Naive thymus-derived CD8-positive, alpha-beta T cell (primary cell): ENCODE results near the gene LRRC4C. TPM values are rescaled to one million over a fixed set of nuclear protein-coding genes. Genes with fewer than 3 reads are reported as not detected.

Experiments
- ATAC-seq, 2 donors: fragments of 150-1000 bp; cut with Tn5 transposase in 1 of 2; sonication (Bioruptor Pico), chemical (Tn5 transposase) in 1 of 2; 1 replicate in 1 of 2; 2 replicates in 1 of 2; pipeline ENCODE4 v1.10.0; 2021; ENCODE audit warnings: mild to moderate bottlenecking in 2 of 2, moderate library complexity in 2 of 2
- POLR2A ChIA-PET: fragments of 350-600 bp; sonication (Branson Sonifier 250); formaldehyde crosslinking; loops from one replicate; lab custom pipeline; 2021; ENCODE audit warnings: antibody characterized with exemption; lab: Charles Lee
- DNase-seq, 10 donors: peaks; one replicate each; pipeline versions ENCODE4 v3.0.0 to v3.0.0-alpha.2; 2020 to 2022
- H3K27ac Mint-ChIP-seq, 10 donors: one replicate each; pipeline ENCODE4 v1.8.0; 2020 to 2022; ENCODE audit warnings: mild to moderate bottlenecking in 10 of 10, mixed read lengths in 10 of 10, moderate library complexity in 4 of 10, inconsistent platforms in 1 of 10
- H3K27me3 Mint-ChIP-seq, 5 donors: one replicate each; pipeline ENCODE4 v1.8.0; 2021 to 2022; ENCODE audit warnings: mixed read lengths in 5 of 5
- H3K36me3 Mint-ChIP-seq, 3 donors: one replicate each; pipeline ENCODE4 v1.8.0; 2020 to 2022; ENCODE audit warnings: mixed read lengths in 3 of 3, mild to moderate bottlenecking in 2 of 3, inconsistent platforms in 1 of 3
- H3K4me1 Mint-ChIP-seq, 4 donors: one replicate each; pipeline ENCODE4 v1.8.0; 2021 to 2022; ENCODE audit warnings: mixed read lengths in 4 of 4
- H3K4me3 Mint-ChIP-seq, 10 donors: one replicate each; pipeline ENCODE4 v1.8.0; 2020 to 2022; ENCODE audit warnings: mild to moderate bottlenecking in 10 of 10, mixed read lengths in 10 of 10, moderate library complexity in 6 of 10, inconsistent platforms in 1 of 10
- H3K9me3 Mint-ChIP-seq, 9 donors: one replicate each; pipeline ENCODE4 v1.8.0; 2020 to 2022; ENCODE audit warnings: mixed read lengths in 9 of 9, mild to moderate bottlenecking in 3 of 9, inconsistent platforms in 1 of 9, moderate library complexity in 1 of 9
- polyA plus RNA-seq, 3 donors: library from polyadenylated mRNA; unstranded; fragments of 300-500 nt; fragmentation: Illumina TruSeq; gene quantifications; one replicate each; pipeline ENCODE4 v1.2.3, GENCODE V29; 2021
- total RNA-seq, 8 experiments: library from RNA in 2 of 8; stranded (reverse) in 2 of 8; gene quantifications; one replicate each; pipeline ENCODE4 v1.2.3 and lab custom pipeline; 2021 to 2026

Gene LRRC4C
- total and polyA plus RNA-seq, 5 experiments from 2014 or later = not detected

- H3K36me3 Mint-ChIP-seq = no peaks in the 10 kb centered on the region
- no peak for ATAC-seq
Measured at GRCh38 chr11:40701027-40701426, 758.4 kb downstream of the LRRC4C start.

GRCh38 chr11:40689823-40690222 lies 769.6 kb downstream of the LRRC4C start:
- no peak overlapping the region for H3K27ac Mint-ChIP-seq
- DNase-seq (no peak), ATAC-seq (no peak)
- no peaks in the 10 kb centered on the region for H3K27me3 Mint-ChIP-seq
- POLR2A ChIA-PET = no interaction called here
- no peak overlapping the region for H3K4me3 Mint-ChIP-seq
- H3K9me3 Mint-ChIP-seq = peaks cover 3 to 24% (median 13%) of the 10 kb centered on the region in 9 donors
- no peaks in the 10 kb centered on the region for H3K36me3 Mint-ChIP-seq
- no peaks in the 10 kb centered on the region for H3K4me1 Mint-ChIP-seq

More at GRCh38 chr11:40701027-40701426, 758.4 kb downstream of the LRRC4C start:
- Mint-ChIP-seq H3K4me3 (no peak overlapping the region), H3K27me3 (no peaks in the 10 kb centered on the region), H3K9me3 (peaks cover 0 to 22% (median 8%) of the 10 kb centered on the region in 9 donors), H3K27ac (no peak overlapping the region), H3K4me1 (no peaks in the 10 kb centered on the region)
- no peak for DNase-seq
- POLR2A ChIA-PET = no interaction called here

GRCh38 chr11:40688369-40688768 lies 771.1 kb downstream of the LRRC4C start:
- Mint-ChIP-seq H3K36me3 (no peaks in the 10 kb centered on the region), H3K27ac (no peak overlapping the region), H3K27me3 (no peaks in the 10 kb centered on the region), H3K4me3 (no peak overlapping the region), H3K9me3 (peaks cover 4 to 25% (median 11%) of the 10 kb centered on the region in 9 donors), H3K4me1 (no peaks in the 10 kb centered on the region)
- POLR2A ChIA-PET = no interaction called here
- no peak for ATAC-seq
- DNase-seq = no peak

GRCh38 chr11:40686765-40687164 lies 772.7 kb downstream of the LRRC4C start:
- Mint-ChIP-seq H3K4me3 (no peak overlapping the region), H3K27ac (no peak overlapping the region), H3K4me1 (no peaks in the 10 kb centered on the region), H3K36me3 (no peaks in the 10 kb centered on the region), H3K9me3 (peaks cover 0 to 23% (median 9%) of the 10 kb centered on the region in 9 donors), H3K27me3 (no peaks in the 10 kb centered on the region)
- DNase-seq (no peak), ATAC-seq (no peak)
- POLR2A ChIA-PET = no interaction called here

- no peaks in the 10 kb centered on the region for H3K27me3 Mint-ChIP-seq
- H3K27ac Mint-ChIP-seq = no peak overlapping the region
- ATAC-seq = no peak
- H3K4me1 Mint-ChIP-seq = no peaks in the 10 kb centered on the region
- DNase-seq = no peak
- peaks cover under 1 to 38% (median 13%) of the 10 kb centered on the region in 9 donors for H3K9me3 Mint-ChIP-seq
- H3K36me3 Mint-ChIP-seq = no peaks in the 10 kb centered on the region
- no peak overlapping the region for H3K4me3 Mint-ChIP-seq
- POLR2A ChIA-PET = no interaction called here
Measured at GRCh38 chr11:40683010-40683409, 776.4 kb downstream of the LRRC4C start.

- peaks cover 7 to 39% (median 13%) of the 10 kb centered on the region in 9 donors for H3K9me3 Mint-ChIP-seq
- no peaks in the 10 kb centered on the region for H3K27me3 Mint-ChIP-seq
- H3K27ac Mint-ChIP-seq = no peak overlapping the region
- no peaks in the 10 kb centered on the region for H3K36me3 Mint-ChIP-seq
- POLR2A ChIA-PET = no interaction called here
- DNase-seq (no peak), ATAC-seq (no peak)
- no peaks in the 10 kb centered on the region for H3K4me1 Mint-ChIP-seq
- no peak overlapping the region for H3K4me3 Mint-ChIP-seq
Measured at GRCh38 chr11:40679276-40679675, 780.2 kb downstream of the LRRC4C start.

GRCh38 chr11:40647295-40647694 lies 812.2 kb downstream of the LRRC4C start:
- DNase-seq = no peak
- ATAC-seq = no peak
- Mint-ChIP-seq H3K4me3 (no peak overlapping the region), H3K27me3 (no peaks in the 10 kb centered on the region), H3K4me1 (no peaks in the 10 kb centered on the region), H3K27ac (no peak overlapping the region), H3K36me3 (peaks cover 0 to 5% (median 0%) of the 10 kb centered on the region in 3 donors), H3K9me3 (peaks cover 10 to 66% (median 34%) of the 10 kb centered on the region in 9 donors)
- POLR2A ChIA-PET = no interaction called here

- Mint-ChIP-seq H3K4me1 (no peaks in the 10 kb centered on the region), H3K27ac (no peak overlapping the region)
Measured at GRCh38 chr11:40642284-40642683, 817.2 kb downstream of the LRRC4C start.

GRCh38 chr11:40619654-40620053 lies 839.8 kb downstream of the LRRC4C start:
- Mint-ChIP-seq H3K27me3 (no peaks in the 10 kb centered on the region), H3K4me3 (no peak overlapping the region), H3K4me1 (no peaks in the 10 kb centered on the region), H3K9me3 (peaks cover 3 to 34% (median 19%) of the 10 kb centered on the region in 9 donors), H3K36me3 (no peaks in the 10 kb centered on the region), H3K27ac (no peak overlapping the region)
- ATAC-seq (no peak), DNase-seq (no peak)
- POLR2A ChIA-PET = no interaction called here

More at GRCh38 chr11:40642284-40642683, 817.2 kb downstream of the LRRC4C start:
- Mint-ChIP-seq H3K9me3 (peaks cover 7 to 46% (median 28%) of the 10 kb centered on the region in 9 donors), H3K36me3 (no peaks in the 10 kb centered on the region), H3K4me3 (no peak overlapping the region), H3K27me3 (no peaks in the 10 kb centered on the region)
- ATAC-seq (no peak), DNase-seq (no peak)
- POLR2A ChIA-PET = no interaction called here

- H3K4me3 Mint-ChIP-seq = no peak overlapping the region
- no peaks in the 10 kb centered on the region for H3K27me3 Mint-ChIP-seq
- peaks cover 13 to 67% (median 42%) of the 10 kb centered on the region in 9 donors for H3K9me3 Mint-ChIP-seq
- POLR2A ChIA-PET = no interaction called here
- H3K4me1 Mint-ChIP-seq = no peaks in the 10 kb centered on the region
- no peak for DNase-seq
- ATAC-seq = no peak
- H3K36me3 Mint-ChIP-seq = peaks cover 0 to 32% (median 0%) of the 10 kb centered on the region in 3 donors
- H3K27ac Mint-ChIP-seq = no peak overlapping the region
Measured at GRCh38 chr11:40606800-40607199, 852.7 kb downstream of the LRRC4C start.

- H3K27me3 Mint-ChIP-seq = no peaks in the 10 kb centered on the region
- H3K36me3 Mint-ChIP-seq = peaks cover 0 to 32% (median 0%) of the 10 kb centered on the region in 3 donors
- no peaks in the 10 kb centered on the region for H3K4me1 Mint-ChIP-seq
- no peak overlapping the region for H3K27ac Mint-ChIP-seq
- DNase-seq (no peak), ATAC-seq (no peak)
- POLR2A ChIA-PET = no interaction called here
- H3K9me3 Mint-ChIP-seq = peaks cover 24 to 53% (median 37%) of the 10 kb centered on the region in 9 donors
- no peak overlapping the region for H3K4me3 Mint-ChIP-seq
Measured at GRCh38 chr11:40602866-40603552, 856.4 kb downstream of the LRRC4C start.

GRCh38 chr11:40597546-40598113 lies 861.8 kb downstream of the LRRC4C start:
- H3K27ac Mint-ChIP-seq = no peak overlapping the region

GRCh38 chr11:40573254-40573891 lies 886.1 kb downstream of the LRRC4C start:
- H3K36me3 Mint-ChIP-seq = no peaks in the 10 kb centered on the region
- H3K27me3 Mint-ChIP-seq = no peaks in the 10 kb centered on the region
- H3K4me1 Mint-ChIP-seq = no peaks in the 10 kb centered on the region
- DNase-seq (no peak), ATAC-seq (no peak)
- H3K27ac Mint-ChIP-seq = no peak overlapping the region
- H3K4me3 Mint-ChIP-seq = no peak overlapping the region
- peaks cover 0 to 20% (median 12%) of the 10 kb centered on the region in 9 donors for H3K9me3 Mint-ChIP-seq
- POLR2A ChIA-PET = no interaction called here

More at GRCh38 chr11:40597546-40598113, 861.8 kb downstream of the LRRC4C start:
- POLR2A ChIA-PET = no interaction called here
- DNase-seq (no peak), ATAC-seq (no peak)
- no peaks in the 10 kb centered on the region for H3K4me1 Mint-ChIP-seq
- peaks cover 0 to 1% (median 0%) of the 10 kb centered on the region in 3 donors for H3K36me3 Mint-ChIP-seq
- H3K9me3 Mint-ChIP-seq = peaks cover 7 to 41% (median 18%) of the 10 kb centered on the region in 9 donors
- no peaks in the 10 kb centered on the region for H3K27me3 Mint-ChIP-seq
- no peak overlapping the region for H3K4me3 Mint-ChIP-seq
